Pancreas (tissue), 10 donors: Measurements from ENCODE around the gene RASA3. TPM values are rescaled to one million over a fixed set of nuclear protein-coding genes. Genes with fewer than 3 reads are reported as not detected.
"Not testable (repeated sequence)": the region's sequence is repeated elsewhere in the genome, so short reads cannot be mapped to it uniquely, and the experiment has no call there.

ENCODE experiments used
- ATAC-seq, 4 donors: fragments of 200-7000 bp; cut with Tn5 transposase; one replicate each; pipeline versions ENCODE4 v1.8.0 to v1.9.1; 2020; ENCODE audit warnings: mild to moderate bottlenecking in 4 of 4, moderate library complexity in 4 of 4
- DNase-seq, 6 donors: peaks; one replicate each; pipeline ENCODE4 v3.0.0-alpha.2; 2020
- FAIRE-seq: peaks from 2 replicates; lab custom pipeline; 2012; peaks lifted over from hg19 to GRCh38; lab: Jason Lieb, UNC
- H3K27ac ChIP-seq, 4 donors: fragments of 200-600 bp; sonication (generic); 1 replicate in 3 of 4; 2 replicates in 1 of 4; pipeline versions ENCODE4 v1.5.0 to v1.8.0; 2020
- H3K27me3 ChIP-seq, 4 donors: fragments of 200-600 bp; one replicate each; pipeline ENCODE4 v1.8.0; 2021
- H3K36me3 ChIP-seq, 3 donors: fragments of 200-600 bp; sonication (generic) in 1 of 3; one replicate each; pipeline versions ENCODE4 v1.5.0 to v1.8.0; 2020 to 2021
- H3K4me1 ChIP-seq, 3 donors: fragments of 200-600 bp; one replicate each; pipeline ENCODE4 v1.8.0; 2021
- H3K4me3 ChIP-seq, 4 donors: fragments of 200-600 bp; sonication (generic) in 2 of 4; one replicate each; pipeline versions ENCODE4 v1.5.0 to v1.8.0; 2020 to 2021
- H3K9me3 ChIP-seq, 4 donors: fragments of 200-600 bp; one replicate each; pipeline ENCODE4 v1.8.0; 2021
- CTCF ChIP-seq, 4 donors: fragments of 200-600 bp; sonication (generic) in 3 of 4; IDR thresholded peaks; one replicate each; pipeline versions ENCODE4 v1.5.0 to v1.8.0; 2021; ENCODE audit warnings: antibody characterized with exemption in 4 of 4
- WGBS, 2 donors: extraction: QIAGEN DNeasy Blood & Tissue Kit; methylation state at CpG; one replicate each; pipeline ENCODE4 v1.1.7; 2013; 5-methylcytosine and 5-hydroxymethylcytosine counted together
- intact Hi-C, 3 donors: fragments of 100-400 bp; cut with DNase I; formaldehyde crosslinking; loops; one replicate each; pipeline versions ENCODE4 v1.11.1 to v1.14.2; 2022
- polyA plus RNA-seq, 2 donors: library from polyadenylated mRNA; stranded (reverse); fragments of 200-250 nt; gene quantifications; one replicate each; pipeline ENCODE4 v1.2.3, GENCODE V29; 2013
- total RNA-seq, 6 donors: library from RNA; stranded (reverse); fragmentation: NEBNext Ultra II Directional in 4 of 6; extraction: Animal tissue kit (Norgen Biotek cat#: 25700) in 4 of 6; gene quantifications; one replicate each; pipeline versions ENCODE4 v1.2.1 to v1.2.4, GENCODE V29; 2021 to 2023
- donor health status: healthy with polysubstance abuse.
- donor health status: DM: no; HTN: no; CAD: no; lungs with moderate emphysema.
- donor health status: DM: no; HTN: no; CAD: no.
- donor health status: control.
- donor health status: control.
- donor health status: Bipolar disorder and iron deficiency.
- donor health status: DM: yes; HTN: yes; CAD: no.
- donor health status: DM: no; HTN: no; CAD: no.
- donor health status: DM: no; HTN: no; CAD: no.
- donor health status: DM: yes; HTN: yes; CAD: no.

Gene RASA3
- total and polyA plus RNA-seq, 8 donors = 5.7 to 11.2 (median 9.1) TPM

- no peaks in the 10 kb centered on the region for H3K9me3 ChIP-seq
- no peak for FAIRE-seq
- H3K36me3 ChIP-seq = no peaks in the 10 kb centered on the region
- peak in 1 of 6 donors; percentile 43 for DNase-seq
- 94 to 97% methylated on average over 32 of the region's 32 CpGs for WGBS, 2 donors
- H3K27me3 ChIP-seq = no peaks in the 10 kb centered on the region
- H3K27ac ChIP-seq = no peak overlapping the region
- no peak overlapping the region for H3K4me3 ChIP-seq
- ATAC-seq = no peak
- intact Hi-C loops = no loop called here
- TF ChIP-seq CTCF (IDR thresholded peaks at IDR 0.05) = no peak
- no peaks in the 10 kb centered on the region for H3K4me1 ChIP-seq
Measured at GRCh38 chr13:114020750-114021463, 111.5 kb downstream of the RASA3 start.

- H3K27me3 ChIP-seq, intact Hi-C loops, H3K4me1 ChIP-seq, ATAC-seq, H3K4me3 ChIP-seq, H3K9me3 ChIP-seq, H3K36me3 ChIP-seq, H3K27ac ChIP-seq, FAIRE-seq: not testable (repeated sequence)
- peak in 1 of 6 donors; percentile 39 for DNase-seq
- WGBS, 2 donors = 93 to 95% methylated on average over 11 to 14 of the region's 14 CpGs
Measured at GRCh38 chr13:114020134-114020533, 112.3 kb downstream of the RASA3 start.

- no peaks in the 10 kb centered on the region for H3K36me3 ChIP-seq
- 81 to 85% methylated on average over 13 of the region's 13 CpGs for WGBS, 2 donors
- no peak for ATAC-seq
- TF ChIP-seq CTCF (IDR thresholded peaks at IDR 0.05) = no peak
- no peak overlapping the region for H3K4me3 ChIP-seq
- DNase-seq = no peak
- no peaks in the 10 kb centered on the region for H3K4me1 ChIP-seq
- no peaks in the 10 kb centered on the region for H3K9me3 ChIP-seq
- H3K27ac ChIP-seq = no peak overlapping the region
- intact Hi-C loops = no loop called here
- FAIRE-seq = no peak
- no peaks in the 10 kb centered on the region for H3K27me3 ChIP-seq
Measured at GRCh38 chr13:114019367-114019766, 113.1 kb downstream of the RASA3 start.

- no peak overlapping the region for H3K27ac ChIP-seq
- no peaks in the 10 kb centered on the region for H3K36me3 ChIP-seq
- intact Hi-C loops = no loop called here
- peak in 1 of 6 donors; percentile 67 for DNase-seq
- H3K4me3 ChIP-seq = no peak overlapping the region
- 89% methylated on average over 20 of the region's 20 CpGs for WGBS, 2 donors
- ATAC-seq = no peak
- no peaks in the 10 kb centered on the region for H3K9me3 ChIP-seq
- no peaks in the 10 kb centered on the region for H3K4me1 ChIP-seq
- H3K27me3 ChIP-seq = no peaks in the 10 kb centered on the region
- no peak for TF ChIP-seq CTCF (IDR thresholded peaks at IDR 0.05)
- no peak for FAIRE-seq
Measured at GRCh38 chr13:114018461-114019055, 113.9 kb downstream of the RASA3 start.

- ATAC-seq (no peak), FAIRE-seq (no peak), DNase-seq (peak in 2 of 6 donors; percentile 22 to 45)
- Histone ChIP-seq H3K9me3 (no peaks in the 10 kb centered on the region), H3K36me3 (no peaks in the 10 kb centered on the region), H3K4me1 (no peaks in the 10 kb centered on the region), H3K27me3 (no peaks in the 10 kb centered on the region), H3K27ac (no peak overlapping the region), H3K4me3 (no peak overlapping the region)
- intact Hi-C loops = no loop called here
- TF ChIP-seq CTCF (IDR thresholded peaks at IDR 0.05) = no peak
- WGBS, 2 donors = 93 to 94% methylated on average over 23 of the region's 23 CpGs
Measured at GRCh38 chr13:114017966-114018365, 114.5 kb downstream of the RASA3 start.
